ENCODE results near the gene TTLL8.

- TF ChIP-seq, protein P1, sequence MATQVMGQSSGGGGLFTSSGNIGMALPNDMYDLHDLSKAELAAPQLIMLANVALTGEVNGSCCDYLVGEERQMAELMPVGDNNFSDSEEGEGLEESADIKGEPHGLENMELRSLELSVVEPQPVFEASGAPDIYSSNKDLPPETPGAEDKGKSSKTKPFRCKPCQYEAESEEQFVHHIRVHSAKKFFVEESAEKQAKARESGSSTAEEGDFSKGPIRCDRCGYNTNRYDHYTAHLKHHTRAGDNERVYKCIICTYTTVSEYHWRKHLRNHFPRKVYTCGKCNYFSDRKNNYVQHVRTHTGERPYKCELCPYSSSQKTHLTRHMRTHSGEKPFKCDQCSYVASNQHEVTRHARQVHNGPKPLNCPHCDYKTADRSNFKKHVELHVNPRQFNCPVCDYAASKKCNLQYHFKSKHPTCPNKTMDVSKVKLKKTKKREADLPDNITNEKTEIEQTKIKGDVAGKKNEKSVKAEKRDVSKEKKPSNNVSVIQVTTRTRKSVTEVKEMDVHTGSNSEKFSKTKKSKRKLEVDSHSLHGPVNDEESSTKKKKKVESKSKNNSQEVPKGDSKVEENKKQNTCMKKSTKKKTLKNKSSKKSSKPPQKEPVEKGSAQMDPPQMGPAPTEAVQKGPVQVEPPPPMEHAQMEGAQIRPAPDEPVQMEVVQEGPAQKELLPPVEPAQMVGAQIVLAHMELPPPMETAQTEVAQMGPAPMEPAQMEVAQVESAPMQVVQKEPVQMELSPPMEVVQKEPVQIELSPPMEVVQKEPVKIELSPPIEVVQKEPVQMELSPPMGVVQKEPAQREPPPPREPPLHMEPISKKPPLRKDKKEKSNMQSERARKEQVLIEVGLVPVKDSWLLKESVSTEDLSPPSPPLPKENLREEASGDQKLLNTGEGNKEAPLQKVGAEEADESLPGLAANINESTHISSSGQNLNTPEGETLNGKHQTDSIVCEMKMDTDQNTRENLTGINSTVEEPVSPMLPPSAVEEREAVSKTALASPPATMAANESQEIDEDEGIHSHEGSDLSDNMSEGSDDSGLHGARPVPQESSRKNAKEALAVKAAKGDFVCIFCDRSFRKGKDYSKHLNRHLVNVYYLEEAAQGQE (IDR thresholded peaks at IDR 0.05; ENCODE audit: low read depth) = no peak
- TF ChIP-seq CEBPB (IDR thresholded peaks at IDR 0.05) (no peak), TAF1 (IDR thresholded peaks at IDR 0.05; ENCODE audit: low read depth) (no peak), YY1 (IDR thresholded peaks at IDR 0.05; ENCODE audit: low read depth) (no peak), NFIC (IDR thresholded peaks at IDR 0.05) (no peak), RAD21 (IDR thresholded peaks at IDR 0.05; ENCODE audit: low read depth) (no peak), CREB1 (IDR thresholded peaks at IDR 0.05; ENCODE audit: low read depth) (no peak), EP300 (IDR thresholded peaks at IDR 0.05; ENCODE audit: borderline replicate concordance) (no peak), USF1 (IDR thresholded peaks at IDR 0.05) (no peak)
These were observed 13.5 kb upstream of the TTLL8 start for GRCh38 chr22:50071432-50072166.
